Activated effector memory CD4-positive, alpha-beta T cell treated with Interleukin-2 at 50 U/mL for 16 hours (primary cell): ENCODE data around the gene CAAP1.
"Not testable (repeated sequence)": the region's sequence is repeated elsewhere in the genome, so short reads cannot be mapped to it uniquely, and the experiment has no call there.

Experiments used
- DNase-seq: peaks from one replicate; pipeline ENCODE4 v3.0.0-alpha.2; 2020

The CAAP1 gene

DNA sequence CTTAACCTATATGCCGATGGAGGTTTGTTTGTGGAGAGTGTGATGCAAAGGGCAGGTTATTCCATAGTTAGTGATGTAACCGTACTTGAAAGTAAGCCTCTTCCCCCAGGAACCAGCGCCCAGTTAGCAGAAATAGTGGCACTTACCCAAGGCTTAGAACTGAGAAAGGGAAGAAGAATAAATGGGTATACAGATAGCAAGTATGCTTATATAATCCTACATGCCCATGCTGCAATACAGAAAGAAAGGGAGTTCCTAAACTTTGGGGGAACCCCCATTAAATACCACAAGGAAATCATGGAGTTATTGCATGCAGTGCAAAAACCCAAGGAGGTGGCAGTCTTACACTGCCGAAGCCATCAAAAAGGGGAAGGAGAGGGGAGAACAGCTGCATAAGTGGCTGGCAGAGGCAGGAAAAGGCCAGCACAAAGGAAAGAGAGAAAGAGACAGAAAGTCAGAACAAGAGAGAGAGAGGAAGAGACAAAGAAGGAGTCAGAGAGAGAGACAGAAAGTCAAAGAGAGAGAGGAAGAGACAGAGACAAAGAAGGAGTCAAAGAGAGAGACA, 64.1 kb downstream of the CAAP1 start:
- DNase-seq = not testable (repeated sequence)

- no peak for DNase-seq
Observed at GRCh38 chr9:26814799-26815198, 77.8 kb downstream of the CAAP1 start.

DNA sequence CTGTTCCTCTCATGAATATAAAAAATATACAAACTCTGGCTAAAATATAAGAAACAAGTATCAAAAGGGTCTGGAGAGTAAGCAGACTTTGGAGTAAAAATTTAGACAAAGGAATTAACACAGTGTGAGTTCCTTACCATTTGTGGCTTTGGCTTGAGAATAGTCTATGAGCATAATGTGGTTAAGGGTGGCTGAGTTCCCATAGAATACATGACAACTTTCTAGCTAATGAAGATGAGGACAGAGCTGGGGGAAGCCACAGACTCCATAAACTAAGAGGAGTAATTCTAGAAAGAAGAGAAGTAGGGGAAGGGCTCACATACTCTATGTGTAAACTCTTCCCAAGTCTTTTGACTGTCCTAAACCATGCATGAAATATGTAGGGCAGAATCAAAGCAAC, 79.4 kb downstream of the CAAP1 start:
- DNase-seq = no peak

GRCh38 chr9:26812217-26812616, 80.4 kb downstream of the CAAP1 start:
- no peak for DNase-seq

- no peak for DNase-seq
Observed at GRCh38 chr9:26811106-26811505, 81.5 kb downstream of the CAAP1 start.

DNA sequence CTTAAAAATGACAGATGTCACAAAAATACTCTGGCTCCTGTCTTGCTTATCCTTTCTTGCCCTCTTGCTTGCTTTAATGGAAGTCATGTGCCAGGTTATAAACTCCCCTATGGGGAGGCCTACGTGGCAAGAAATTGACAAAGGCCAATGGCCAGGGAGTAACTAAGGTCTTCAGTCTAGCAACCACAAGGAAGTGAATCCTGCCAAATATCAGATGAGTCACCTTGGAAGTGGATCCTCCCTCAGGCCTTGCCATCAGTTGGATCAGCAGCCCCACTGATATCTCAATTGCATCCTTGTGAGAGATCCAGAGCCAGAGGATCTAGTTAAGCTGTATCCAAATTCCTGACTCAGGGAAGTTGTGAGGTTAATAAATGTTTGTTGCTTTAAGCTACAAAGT, 82.8 kb downstream of the CAAP1 start:
- no peak for DNase-seq

DNA sequence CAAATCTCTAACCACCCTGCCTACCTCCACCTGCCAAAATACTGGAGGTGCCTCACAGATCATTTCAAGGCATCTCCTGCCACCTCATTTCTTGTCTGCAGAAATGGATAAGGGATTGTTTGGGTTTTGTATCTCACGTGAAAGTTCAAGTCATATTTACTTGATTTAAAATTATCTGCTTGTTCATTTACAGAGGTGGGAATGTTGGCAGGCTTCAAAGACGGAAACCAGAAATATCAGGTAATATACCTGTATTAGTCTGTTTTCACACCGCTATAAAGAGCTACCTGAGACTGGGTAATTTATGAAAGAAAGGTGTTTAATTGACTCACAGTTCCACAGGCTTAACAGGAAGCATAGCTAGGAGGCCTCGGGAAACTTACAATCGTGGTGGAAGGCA, 85.4 kb downstream of the CAAP1 start:
- no peak for DNase-seq

DNA sequence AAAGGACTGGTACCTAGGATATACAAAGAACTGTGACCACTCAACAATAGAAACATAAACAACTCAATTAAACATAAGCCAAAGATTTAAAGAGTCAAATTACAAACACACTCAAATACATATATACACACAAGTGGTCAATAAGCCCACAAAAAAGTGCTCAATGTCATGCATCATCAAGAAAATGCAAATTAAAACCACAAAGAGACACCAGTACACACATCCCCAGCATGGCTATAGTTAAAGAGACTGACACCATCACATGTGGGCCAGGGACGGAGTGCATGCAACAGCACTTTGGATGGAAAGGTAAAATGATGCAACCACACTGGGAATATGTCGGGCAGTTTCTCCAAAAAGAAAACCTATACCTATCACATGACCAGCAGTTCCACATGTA, 89.7 kb downstream of the CAAP1 start:
- DNase-seq = no peak

- no peak for DNase-seq
Observed at GRCh38 chr9:26801772-26802171, 90.8 kb downstream of the CAAP1 start.

- no peak for DNase-seq
Observed at GRCh38 chr9:26800322-26800721, 92.3 kb downstream of the CAAP1 start.

DNA sequence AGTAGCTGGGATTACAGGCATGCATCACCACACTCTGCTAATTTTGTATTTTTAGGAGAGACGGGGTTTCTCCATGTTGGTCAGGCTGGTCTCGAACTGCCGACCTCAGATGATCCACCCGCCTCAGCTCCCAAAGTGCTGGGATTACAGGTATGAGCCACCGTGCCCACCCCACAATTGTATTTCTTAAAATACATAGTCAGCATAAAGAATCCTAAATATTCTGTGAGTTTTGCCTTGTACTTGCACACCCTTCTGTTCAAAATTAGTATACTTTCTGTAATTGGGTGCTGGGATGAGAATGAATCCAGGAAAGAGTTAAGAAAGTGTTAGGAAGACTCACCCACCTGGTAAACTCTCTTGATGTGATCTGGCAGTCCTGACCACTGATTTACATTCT, 101.3 kb downstream of the CAAP1 start:
- no peak for DNase-seq
